GM21423 (cell line): ENCODE results near the gene SETDB1.

Source experiments
- ATAC-seq: cut with Tn5 transposase; IDR thresholded peaks from one replicate; pipeline ENCODE4 v1.9.1; 2021; ENCODE audit warnings: mild to moderate bottlenecking, moderate library complexity; ENCODE audit not compliant: unreplicated experiment

SETDB1 gene

DNA sequence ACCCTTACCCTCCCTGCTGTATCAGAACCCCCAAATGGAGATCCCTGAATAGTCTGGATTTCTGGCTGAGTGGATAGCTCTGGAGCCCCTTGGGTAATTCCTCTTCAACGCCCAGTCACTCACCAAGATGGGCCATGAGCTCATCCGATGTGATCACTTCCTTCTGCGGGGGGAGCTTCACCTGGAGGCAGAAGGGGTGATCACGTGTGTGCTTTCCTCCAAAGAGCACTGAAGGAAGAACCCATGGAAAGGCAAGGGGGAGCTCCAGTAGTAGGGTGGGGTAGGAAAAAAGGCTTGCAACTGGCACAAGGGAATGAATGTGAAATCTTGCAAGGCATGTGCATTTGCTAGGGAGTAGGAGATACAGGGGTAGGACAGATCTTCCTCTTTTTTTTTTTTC is 75.4 kb downstream of the SETDB1 start:
- no peak for ATAC-seq

DNA sequence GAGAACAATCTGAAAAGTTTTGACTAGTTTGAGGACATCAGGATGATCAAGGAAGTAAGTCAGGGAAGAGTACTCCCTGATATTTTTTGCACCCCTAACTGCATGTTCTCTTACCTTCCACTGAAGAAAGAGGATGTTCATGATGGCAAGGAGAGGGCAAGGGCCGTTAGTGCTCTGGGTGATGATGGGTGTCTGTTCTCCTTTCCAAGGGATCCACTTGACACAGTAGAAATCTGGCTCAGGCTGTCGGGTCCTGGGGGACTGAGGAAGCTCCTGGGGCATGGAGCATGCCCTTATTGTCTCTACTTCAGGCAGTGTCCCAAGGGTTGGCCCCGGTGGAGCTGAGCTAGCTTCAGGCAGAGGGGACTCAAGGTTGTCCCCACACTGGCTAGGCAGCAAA is 75.9 kb downstream of the SETDB1 start:
- no peak for ATAC-seq

- no peak for ATAC-seq
Measured at GRCh38 chr1:151002611-151003010, 76.4 kb downstream of the SETDB1 start.

GRCh38 chr1:151003180-151003579 is 77.0 kb downstream of the SETDB1 start:
- no peak for ATAC-seq

DNA sequence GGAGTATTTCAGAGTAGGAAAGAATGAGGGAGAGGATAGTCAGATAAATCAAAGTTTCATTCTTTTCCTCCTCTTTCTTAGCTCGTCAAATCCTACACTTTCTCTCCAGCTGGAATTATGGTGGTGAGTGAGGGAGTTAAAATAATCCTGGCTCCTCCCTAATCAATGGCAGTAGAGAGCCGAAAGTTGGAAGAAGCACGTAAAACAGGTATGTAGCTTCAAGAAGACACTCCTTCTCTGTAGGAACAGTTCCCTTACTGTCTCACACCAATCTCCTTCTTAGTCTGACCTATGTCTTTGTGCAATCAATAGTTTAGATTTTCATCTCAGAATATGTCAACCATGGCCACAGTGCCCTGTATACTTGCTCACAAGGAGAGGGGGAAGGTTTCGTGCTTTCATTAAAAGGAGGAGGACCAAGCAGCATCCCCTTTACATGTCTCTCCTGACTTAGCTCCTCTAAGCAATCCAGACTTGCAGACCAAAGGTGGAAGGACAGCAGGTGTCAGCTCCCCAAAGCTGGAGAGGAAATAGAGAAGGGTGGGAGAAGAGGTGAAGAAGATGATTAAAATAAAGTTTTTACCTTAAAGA is 79.7 kb downstream of the SETDB1 start:
- ATAC-seq: no peak

- ATAC-seq: peak; percentile 35
Measured at GRCh38 chr1:151006327-151007052, 80.3 kb downstream of the SETDB1 start, which contains the start of gene MINDY1. MINDY1 (minus strand) TSS chr1:151006902; CDS start chr1:151002617, 4,285 bp downstream.

DNA sequence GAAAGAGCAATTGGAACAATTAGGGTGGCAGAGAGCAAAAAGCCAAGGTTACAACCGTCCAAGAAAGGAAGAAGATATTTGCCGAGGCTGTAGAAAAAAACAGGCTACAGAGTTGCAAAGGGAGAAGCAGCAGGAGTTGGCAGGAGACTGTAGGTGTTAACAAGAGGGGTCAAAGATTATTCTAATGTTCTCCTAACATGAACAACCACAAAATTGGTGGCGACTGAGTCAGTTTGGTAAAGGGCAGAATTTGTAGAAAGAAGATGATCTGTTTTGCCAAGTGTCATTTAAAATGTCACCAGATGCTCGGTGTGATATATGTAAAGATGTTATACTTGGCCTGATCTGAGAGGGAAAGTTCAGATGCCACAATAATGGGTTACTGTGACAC is 81.7 kb downstream of the SETDB1 start:
- no peak for ATAC-seq

DNA sequence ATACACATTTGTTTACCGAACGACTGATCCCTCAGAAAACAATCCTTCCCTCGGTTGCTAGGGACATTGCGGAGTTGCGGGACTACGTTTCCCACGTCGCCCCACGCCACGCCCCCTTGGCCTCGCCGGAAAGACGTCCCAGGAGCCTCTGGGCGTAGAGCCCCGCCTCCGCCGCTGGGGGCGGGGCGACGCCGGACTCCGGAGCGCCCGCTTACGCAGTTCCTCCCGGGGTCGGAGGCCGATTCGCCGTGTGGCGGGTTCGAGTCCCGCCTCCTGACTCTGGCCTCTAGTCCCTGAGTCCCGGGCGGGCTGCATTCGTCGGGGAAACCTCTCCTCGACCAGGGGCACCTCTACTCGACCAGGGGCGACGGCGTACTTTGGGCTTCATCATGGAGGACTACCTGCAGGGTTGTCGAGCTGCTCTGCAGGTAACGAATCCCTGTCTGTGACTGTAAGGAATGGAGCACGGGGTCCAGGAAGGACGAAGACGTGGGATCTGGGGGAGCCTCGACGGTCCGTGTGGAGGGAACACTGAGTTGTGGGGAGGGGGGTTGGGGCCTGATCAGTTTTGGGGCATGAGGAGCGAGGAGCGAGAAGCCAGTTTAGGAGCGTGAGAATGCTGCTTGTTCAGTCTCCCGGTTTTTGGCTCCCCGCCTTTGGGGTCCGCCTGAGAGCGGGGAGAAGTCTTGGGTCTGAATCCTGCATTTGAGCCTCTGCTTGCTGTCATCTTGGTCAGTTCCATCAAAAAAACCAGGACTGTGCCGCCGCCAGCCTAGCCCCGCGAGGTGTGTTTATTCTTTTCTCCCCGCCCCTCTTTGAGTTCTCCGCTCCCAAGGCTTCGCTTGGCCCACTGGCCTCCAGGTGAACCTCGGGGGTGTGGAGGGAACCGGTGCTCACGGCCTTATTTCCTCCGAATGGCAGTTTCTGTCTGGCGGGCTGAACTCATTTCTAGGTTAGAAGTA is 82.4 kb downstream of the SETDB1 start, which contains the start of gene PRUNE1:
Gene PRUNE1 (plus strand): TSS at position 206 of the 962 bp plus-strand sequence. CDS start 184 bp downstream, at position 390.
- ATAC-seq: peak; percentile 73

DNA sequence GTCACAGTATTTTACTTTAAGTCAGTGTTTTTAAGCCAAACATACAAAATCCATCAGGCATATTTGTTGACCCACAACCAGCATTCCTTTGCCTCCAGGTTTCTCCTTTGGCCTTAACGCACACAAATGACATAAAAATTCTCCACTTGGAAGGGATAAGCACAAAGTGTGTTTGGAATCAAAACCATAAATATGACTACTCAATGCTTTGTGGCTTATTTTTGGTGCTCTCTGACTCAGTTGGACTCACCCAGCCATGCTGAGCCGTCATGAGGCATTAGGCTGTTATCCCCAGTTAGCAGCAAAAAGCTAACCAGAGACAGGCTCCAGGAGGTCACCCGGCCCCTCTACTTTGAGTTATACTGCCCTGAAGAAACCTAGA is 83.0 kb downstream of the SETDB1 start:
- ATAC-seq: no peak

- ATAC-seq: no peak
Measured at GRCh38 chr1:151009674-151010345, 83.6 kb downstream of the SETDB1 start.

DNA sequence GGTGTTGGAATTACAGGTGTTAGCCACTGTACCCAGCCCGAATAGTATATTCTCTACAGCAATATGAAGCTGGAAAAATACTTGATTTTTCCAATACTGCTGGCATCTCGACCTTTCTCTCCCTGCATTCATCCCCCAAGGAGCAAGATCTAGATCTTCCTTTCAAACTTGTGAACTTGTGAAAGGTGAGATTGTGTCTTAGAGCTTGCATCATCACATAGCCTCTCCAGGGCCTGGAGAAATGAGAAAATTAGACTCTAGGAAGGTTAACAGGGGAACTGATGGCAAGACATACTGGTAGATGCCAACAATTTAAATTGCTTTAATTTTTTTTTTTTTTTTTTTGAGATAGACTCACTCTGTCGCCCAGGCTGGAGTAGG is 84.2 kb downstream of the SETDB1 start:
- no peak for ATAC-seq

- no peak for ATAC-seq
Measured at GRCh38 chr1:151011154-151011850, 85.1 kb downstream of the SETDB1 start.

- ATAC-seq: no peak
Measured at GRCh38 chr1:151012684-151013471, 86.7 kb downstream of the SETDB1 start.

- no peak for ATAC-seq
Measured at GRCh38 chr1:151013518-151013917, 87.4 kb downstream of the SETDB1 start.
